HepG2 (cell line): ENCODE measurements around the gene PXMP4. TPM values are rescaled to one million over a fixed set of nuclear protein-coding genes. Genes with fewer than 3 reads are reported as not detected.
A peak's percentile ranks its signal among the peaks of the same experiment; 100 is the strongest.

ENCODE experiments used
- MBD4 ChIP-seq: IDR thresholded peaks from 2 replicates; pipeline ENCODE4 v1.6.1; 2012; ENCODE audit warnings: low read length, inconsistent platforms, borderline replicate concordance
- MBNL3 ChIP-seq: fragments of 250-450 bp; sonication (Bioruptor Pico); conservative IDR thresholded peaks from 2 replicates; pipeline ENCODE4 v1.8.0; 2022; ENCODE audit warnings: mild to moderate bottlenecking, inconsistent platforms
- MTF1 ChIP-seq: sonication (generic); formaldehyde crosslinking; IDR thresholded peaks from 2 replicates; pipeline ENCODE4 v1.5.0; 2020; ENCODE audit warnings: missing genetic modification reagents
- PLRG1 ChIP-seq: fragments of 450-650 bp; conservative IDR thresholded peaks from 2 replicates; pipeline ENCODE4 v1.6.1; 2016
- ZBTB42 ChIP-seq: sonication (generic); formaldehyde crosslinking; IDR thresholded peaks from 2 replicates; pipeline ENCODE4 v1.5.0; 2020; ENCODE audit warnings: mild to moderate bottlenecking, missing genetic modification reagents
- ZFP36L1 ChIP-seq: sonication (generic); formaldehyde crosslinking; IDR thresholded peaks from 2 replicates; pipeline ENCODE4 v1.8.0; 2022; ENCODE audit warnings: mild to moderate bottlenecking, missing genetic modification reagents, moderate library complexity
- ZIK1 ChIP-seq: sonication (generic); formaldehyde crosslinking; IDR thresholded peaks from 2 replicates; pipeline ENCODE4 v1.5.0; 2020; ENCODE audit warnings: mild to moderate bottlenecking, low read depth, missing genetic modification reagents, borderline replicate concordance
- ZNF205 ChIP-seq: IDR thresholded peaks from 2 replicates; pipeline ENCODE4 v1.6.1; 2018; ENCODE audit warnings: missing biosample characterization, missing genetic modification reagents
- ZNF619 ChIP-seq: sonication (generic); formaldehyde crosslinking; IDR thresholded peaks from 2 replicates; pipeline ENCODE4 v1.4.0; 2020; ENCODE audit warnings: mild to moderate bottlenecking, missing genetic modification reagents
- ZNF670 ChIP-seq: sonication (generic); formaldehyde crosslinking; IDR thresholded peaks from 2 replicates; pipeline ENCODE4 v1.8.0; 2022; ENCODE audit warnings: mild to moderate bottlenecking, missing genetic modification reagents, borderline replicate concordance
- polyA plus RNA-seq, 8 experiments: library from polyadenylated mRNA; depleted of rRNA in 3 of 8; stranded (reverse) in 7 of 8; unstranded in 1 of 8; fragments of >200 nt; fragmentation: Illumina TruSeq in 4 of 8; extraction: Trizol in 4 of 8; gene quantifications; 2 replicates each; pipeline versions ENCODE4 v1.2.1 to v1.2.3, GENCODE V29; 2011 to 2016; ENCODE audit warnings: low read depth in 4 of 8, missing spikeins in 1 of 8, mixed read lengths in 1 of 8; ENCODE audit not compliant: insufficient read depth in 1 of 8
- total RNA-seq, 5 experiments: library from RNA; depleted of rRNA; stranded (reverse); fragments of >200 nt; fragmentation: Illumina TruSeq; extraction: Trizol; gene quantifications; 2 replicates each; pipeline ENCODE4 v1.2.3, GENCODE V29; 2016; ENCODE audit warnings: low read depth in 1 of 5
- TF ChIP-seq, protein P1 (sequence below): sonication (generic); formaldehyde crosslinking; IDR thresholded peaks from 2 replicates; pipeline ENCODE4 v1.4.0; 2020; ENCODE audit warnings: missing genetic modification reagents
- TF ChIP-seq, protein P2 (sequence below), 2 experiments: fragments of 450-650 bp in 1 of 2; sonication (generic) in 1 of 2; formaldehyde crosslinking in 1 of 2; IDR thresholded peaks; 2 replicates each; pipeline versions ENCODE4 v1.6.1 to v1.8.0; 2016 to 2022; ENCODE audit warnings: antibody characterized with exemption in 1 of 2, mild to moderate bottlenecking in 1 of 2, missing genetic modification reagents in 1 of 2
- TF ChIP-seq, protein P3 (sequence below): sonication (generic); formaldehyde crosslinking; IDR thresholded peaks from 2 replicates; pipeline ENCODE4 v1.4.0; 2020; ENCODE audit warnings: mild to moderate bottlenecking, missing genetic modification reagents, borderline replicate concordance
- TF ChIP-seq, protein P4 (sequence below): conservative IDR thresholded peaks from 2 replicates; pipeline ENCODE4 v1.6.1; 2018; ENCODE audit warnings: missing genetic modification reagents
- TF ChIP-seq, protein P5 (sequence below): sonication (generic); formaldehyde crosslinking; IDR thresholded peaks from 2 replicates; pipeline ENCODE4 v1.5.0; 2020; ENCODE audit warnings: missing genetic modification reagents

The PXMP4 gene
- total and polyA plus RNA-seq, 2 of the 13 experiments (the other 11 are each of a cell fraction or from before 2014, with no cell fraction given) = not detected

DNA sequence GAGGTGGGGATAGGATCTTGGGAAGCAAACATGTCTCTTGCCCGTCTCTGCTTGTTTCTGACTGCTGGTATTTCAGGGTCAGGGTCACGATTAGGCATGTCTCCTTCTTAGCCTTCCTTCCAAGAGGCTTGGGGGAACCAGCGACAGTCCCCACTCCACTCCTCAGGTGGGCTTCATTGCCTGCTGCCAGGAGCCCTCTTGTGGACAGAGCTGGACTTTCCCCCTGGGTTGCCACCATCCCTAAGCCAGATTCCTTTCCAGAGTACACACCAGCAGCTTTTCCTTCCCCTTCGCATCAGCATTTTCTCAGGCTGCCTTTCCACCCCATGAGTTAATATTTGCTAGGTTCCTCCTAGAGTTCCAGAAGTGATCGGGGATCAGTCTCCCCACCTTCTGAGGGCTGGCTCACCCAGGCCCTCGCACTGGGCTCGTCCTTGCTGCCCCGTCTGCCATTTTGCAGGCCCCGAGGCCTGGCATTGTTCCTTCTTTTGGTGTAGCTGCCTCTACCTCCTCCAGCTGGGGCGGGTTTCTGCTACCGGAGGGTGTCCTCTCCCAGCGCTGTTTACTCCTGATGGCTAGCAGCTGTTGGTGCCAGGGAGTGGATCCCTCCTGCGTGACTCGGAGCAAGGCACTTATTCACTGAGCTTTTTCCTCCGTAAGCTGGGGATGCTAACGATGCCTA lies 66.8 kb downstream of the PXMP4 start (continued):
- TF ChIP-seq, protein P1, sequence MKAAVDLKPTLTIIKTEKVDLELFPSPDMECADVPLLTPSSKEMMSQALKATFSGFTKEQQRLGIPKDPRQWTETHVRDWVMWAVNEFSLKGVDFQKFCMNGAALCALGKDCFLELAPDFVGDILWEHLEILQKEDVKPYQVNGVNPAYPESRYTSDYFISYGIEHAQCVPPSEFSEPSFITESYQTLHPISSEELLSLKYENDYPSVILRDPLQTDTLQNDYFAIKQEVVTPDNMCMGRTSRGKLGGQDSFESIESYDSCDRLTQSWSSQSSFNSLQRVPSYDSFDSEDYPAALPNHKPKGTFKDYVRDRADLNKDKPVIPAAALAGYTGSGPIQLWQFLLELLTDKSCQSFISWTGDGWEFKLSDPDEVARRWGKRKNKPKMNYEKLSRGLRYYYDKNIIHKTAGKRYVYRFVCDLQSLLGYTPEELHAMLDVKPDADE (CRISPR knock-in tag) = no peak
- TF ChIP-seq, protein P2, sequence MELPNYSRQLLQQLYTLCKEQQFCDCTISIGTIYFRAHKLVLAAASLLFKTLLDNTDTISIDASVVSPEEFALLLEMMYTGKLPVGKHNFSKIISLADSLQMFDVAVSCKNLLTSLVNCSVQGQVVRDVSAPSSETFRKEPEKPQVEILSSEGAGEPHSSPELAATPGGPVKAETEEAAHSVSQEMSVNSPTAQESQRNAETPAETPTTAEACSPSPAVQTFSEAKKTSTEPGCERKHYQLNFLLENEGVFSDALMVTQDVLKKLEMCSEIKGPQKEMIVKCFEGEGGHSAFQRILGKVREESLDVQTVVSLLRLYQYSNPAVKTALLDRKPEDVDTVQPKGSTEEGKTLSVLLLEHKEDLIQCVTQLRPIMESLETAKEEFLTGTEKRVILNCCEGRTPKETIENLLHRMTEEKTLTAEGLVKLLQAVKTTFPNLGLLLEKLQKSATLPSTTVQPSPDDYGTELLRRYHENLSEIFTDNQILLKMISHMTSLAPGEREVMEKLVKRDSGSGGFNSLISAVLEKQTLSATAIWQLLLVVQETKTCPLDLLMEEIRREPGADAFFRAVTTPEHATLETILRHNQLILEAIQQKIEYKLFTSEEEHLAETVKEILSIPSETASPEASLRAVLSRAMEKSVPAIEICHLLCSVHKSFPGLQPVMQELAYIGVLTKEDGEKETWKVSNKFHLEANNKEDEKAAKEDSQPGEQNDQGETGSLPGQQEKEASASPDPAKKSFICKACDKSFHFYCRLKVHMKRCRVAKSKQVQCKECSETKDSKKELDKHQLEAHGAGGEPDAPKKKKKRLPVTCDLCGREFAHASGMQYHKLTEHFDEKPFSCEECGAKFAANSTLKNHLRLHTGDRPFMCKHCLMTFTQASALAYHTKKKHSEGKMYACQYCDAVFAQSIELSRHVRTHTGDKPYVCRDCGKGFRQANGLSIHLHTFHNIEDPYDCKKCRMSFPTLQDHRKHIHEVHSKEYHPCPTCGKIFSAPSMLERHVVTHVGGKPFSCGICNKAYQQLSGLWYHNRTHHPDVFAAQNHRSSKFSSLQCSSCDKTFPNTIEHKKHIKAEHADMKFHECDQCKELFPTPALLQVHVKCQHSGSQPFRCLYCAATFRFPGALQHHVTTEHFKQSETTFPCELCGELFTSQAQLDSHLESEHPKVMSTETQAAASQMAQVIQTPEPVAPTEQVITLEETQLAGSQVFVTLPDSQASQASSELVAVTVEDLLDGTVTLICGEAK (IDR thresholded peaks at IDR 0.05) = no peak
- TF ChIP-seq, protein P2 (CRISPR knock-in tag; IDR thresholded peaks at IDR 0.05) = no peak
- no peak for TF ChIP-seq ZBTB42 (CRISPR knock-in tag)
- TF ChIP-seq ZNF619 (CRISPR knock-in tag) = no peak
- TF ChIP-seq, protein P3, sequence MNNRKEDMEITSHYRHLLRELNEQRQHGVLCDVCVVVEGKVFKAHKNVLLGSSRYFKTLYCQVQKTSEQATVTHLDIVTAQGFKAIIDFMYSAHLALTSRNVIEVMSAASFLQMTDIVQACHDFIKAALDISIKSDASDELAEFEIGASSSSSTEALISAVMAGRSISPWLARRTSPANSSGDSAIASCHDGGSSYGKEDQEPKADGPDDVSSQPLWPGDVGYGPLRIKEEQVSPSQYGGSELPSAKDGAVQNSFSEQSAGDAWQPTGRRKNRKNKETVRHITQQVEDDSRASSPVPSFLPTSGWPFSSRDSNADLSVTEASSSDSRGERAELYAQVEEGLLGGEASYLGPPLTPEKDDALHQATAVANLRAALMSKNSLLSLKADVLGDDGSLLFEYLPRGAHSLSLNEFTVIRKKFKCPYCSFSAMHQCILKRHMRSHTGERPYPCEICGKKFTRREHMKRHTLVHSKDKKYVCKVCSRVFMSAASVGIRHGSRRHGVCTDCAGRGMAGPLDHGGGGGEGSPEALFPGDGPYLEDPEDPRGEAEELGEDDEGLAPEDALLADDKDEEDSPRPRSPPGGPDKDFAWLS (CRISPR knock-in tag) = no peak
- no peak for TF ChIP-seq MBNL3 (CRISPR knock-in tag)
- TF ChIP-seq MBD4 = no peak
- TF ChIP-seq PLRG1 = no peak
- TF ChIP-seq ZNF205 = no peak
- no peak for TF ChIP-seq MTF1 (CRISPR knock-in tag)
- TF ChIP-seq, protein P4, sequence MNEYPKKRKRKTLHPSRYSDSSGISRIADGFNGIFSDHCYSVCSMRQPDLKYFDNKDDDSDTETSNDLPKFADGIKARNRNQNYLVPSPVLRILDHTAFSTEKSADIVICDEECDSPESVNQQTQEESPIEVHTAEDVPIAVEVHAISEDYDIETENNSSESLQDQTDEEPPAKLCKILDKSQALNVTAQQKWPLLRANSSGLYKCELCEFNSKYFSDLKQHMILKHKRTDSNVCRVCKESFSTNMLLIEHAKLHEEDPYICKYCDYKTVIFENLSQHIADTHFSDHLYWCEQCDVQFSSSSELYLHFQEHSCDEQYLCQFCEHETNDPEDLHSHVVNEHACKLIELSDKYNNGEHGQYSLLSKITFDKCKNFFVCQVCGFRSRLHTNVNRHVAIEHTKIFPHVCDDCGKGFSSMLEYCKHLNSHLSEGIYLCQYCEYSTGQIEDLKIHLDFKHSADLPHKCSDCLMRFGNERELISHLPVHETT (CRISPR knock-in tag) = no peak
- TF ChIP-seq, protein P5, sequence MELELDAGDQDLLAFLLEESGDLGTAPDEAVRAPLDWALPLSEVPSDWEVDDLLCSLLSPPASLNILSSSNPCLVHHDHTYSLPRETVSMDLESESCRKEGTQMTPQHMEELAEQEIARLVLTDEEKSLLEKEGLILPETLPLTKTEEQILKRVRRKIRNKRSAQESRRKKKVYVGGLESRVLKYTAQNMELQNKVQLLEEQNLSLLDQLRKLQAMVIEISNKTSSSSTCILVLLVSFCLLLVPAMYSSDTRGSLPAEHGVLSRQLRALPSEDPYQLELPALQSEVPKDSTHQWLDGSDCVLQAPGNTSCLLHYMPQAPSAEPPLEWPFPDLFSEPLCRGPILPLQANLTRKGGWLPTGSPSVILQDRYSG (CRISPR knock-in tag) = 0 out of 2 replicates have a peak, but pooled peaks have one; percentile 7
- no peak; the same call in 1 of the 2 replicates for TF ChIP-seq ZNF670
- TF ChIP-seq ZFP36L1 (CRISPR knock-in tag) = no peak
- TF ChIP-seq ZIK1 (CRISPR knock-in tag) = peak; percentile 57; the same call in 1 of the 2 replicates
